Caco-2 (cell line): ENCODE data around the gene ADH6. TPM values are rescaled to one million over a fixed set of nuclear protein-coding genes. Genes with fewer than 3 reads are reported as not detected.
"Not testable (repeated sequence)": the region's sequence is repeated elsewhere in the genome, so short reads cannot be mapped to it uniquely, and the experiment has no call there.

ENCODE experiments used
- BruUV-seq: library from RNA; stranded (reverse); fragments of 400-500 nt; replicated peaks from 2 replicates; lab custom pipeline; 2021; lab: Mats Ljungman, UMichigan
- CTCF ChIA-PET: fragments of 300-600 bp; sonication (Branson Sonifier 250); formaldehyde crosslinking; loops from one replicate; lab custom pipeline; 2022; ENCODE audit warnings: antibody characterized with exemption; lab: Charles Lee
- POLR2A ChIA-PET: fragments of 300-600 bp; sonication (Branson Sonifier 250); formaldehyde crosslinking; loops from one replicate; lab custom pipeline; 2022; ENCODE audit warnings: antibody characterized with exemption; lab: Charles Lee
- DNase-seq, 2 experiments: peaks; one replicate each; pipeline versions ENCODE4 v3.0.0 to v3.0.0-alpha.2; 2020 to 2022
- H3K27me3 ChIP-seq: replicated peaks from 2 replicates; pipeline ENCODE4 v1.6.0; 2011; ENCODE audit warnings: low read length; ENCODE audit not compliant: control insufficient read depth, insufficient read depth
- H3K36me3 ChIP-seq: 2 replicates; pipeline ENCODE4 v1.5.1; 2011; ENCODE audit warnings: low read length; ENCODE audit not compliant: control insufficient read depth, insufficient read depth
- H3K4me1 ChIP-seq: fragments of 250-450 bp; sonication (Bioruptor Pico); 2 replicates; pipeline ENCODE4 v1.5.1; 2020; ENCODE audit warnings: mild to moderate bottlenecking
- H3K4me3 ChIP-seq: 2 replicates; pipeline ENCODE4 v1.5.1; 2011; ENCODE audit warnings: low read depth, mild to moderate bottlenecking, control low read depth, low read length
- H3K9me3 ChIP-seq: fragments of 250-450 bp; sonication (Bioruptor Pico); 2 replicates; pipeline ENCODE4 v1.5.1; 2020; ENCODE audit warnings: mild to moderate bottlenecking, moderate library complexity
- H3K27ac Mint-ChIP-seq: one replicate; pipeline ENCODE4 v1.8.0; 2022; ENCODE audit warnings: mixed read lengths; ENCODE audit not compliant: unreplicated experiment
- H3K27me3 Mint-ChIP-seq: one replicate; pipeline ENCODE4 v1.8.0; 2022; ENCODE audit warnings: mixed read lengths; ENCODE audit not compliant: insufficient read depth, unreplicated experiment
- H3K36me3 Mint-ChIP-seq: one replicate; pipeline ENCODE4 v1.8.0; 2022; ENCODE audit warnings: mild to moderate bottlenecking, mixed read lengths; ENCODE audit not compliant: insufficient read depth, unreplicated experiment
- H3K4me1 Mint-ChIP-seq: one replicate; pipeline ENCODE4 v1.8.0; 2022; ENCODE audit warnings: low read depth, mixed read lengths; ENCODE audit not compliant: unreplicated experiment
- H3K4me3 Mint-ChIP-seq: one replicate; pipeline ENCODE4 v1.8.0; 2022; ENCODE audit warnings: mild to moderate bottlenecking, moderate library complexity, mixed read lengths; ENCODE audit not compliant: unreplicated experiment
- H3K9me3 Mint-ChIP-seq: one replicate; pipeline ENCODE4 v1.8.0; 2022; ENCODE audit warnings: mixed read lengths; ENCODE audit not compliant: unreplicated experiment
- intact Hi-C: fragments of 100-400 bp; cut with micrococcal nuclease; formaldehyde crosslinking; loops from one replicate; pipeline ENCODE4 v1.10.0; 2022; ENCODE audit not compliant: unreplicated experiment
- total RNA-seq: library from RNA; stranded (reverse); gene quantifications from 2 replicates; pipeline ENCODE4 v1.2.3, GENCODE V29; 2022
- TF ChIP-seq, protein P1 (sequence below), 2 experiments: fragments of 200-600 bp in 1 of 2; IDR thresholded peaks; 1 replicate in 1 of 2; 2 replicates in 1 of 2; pipeline versions ENCODE4 v1.5.1 to v1.8.0; 2011 to 2022; ENCODE audit warnings: antibody characterized with exemption in 1 of 2, control low read depth in 1 of 2, inconsistent platforms in 1 of 2, low read depth in 1 of 2, low read length in 1 of 2, mild to moderate bottlenecking in 1 of 2, moderate library complexity in 1 of 2; ENCODE audit not compliant: insufficient read depth in 1 of 2, severe bottlenecking in 1 of 2, unreplicated experiment in 1 of 2

The ADH6 gene
- total RNA-seq, 1 experiment from 2014 or later = 9.1 TPM

DNA sequence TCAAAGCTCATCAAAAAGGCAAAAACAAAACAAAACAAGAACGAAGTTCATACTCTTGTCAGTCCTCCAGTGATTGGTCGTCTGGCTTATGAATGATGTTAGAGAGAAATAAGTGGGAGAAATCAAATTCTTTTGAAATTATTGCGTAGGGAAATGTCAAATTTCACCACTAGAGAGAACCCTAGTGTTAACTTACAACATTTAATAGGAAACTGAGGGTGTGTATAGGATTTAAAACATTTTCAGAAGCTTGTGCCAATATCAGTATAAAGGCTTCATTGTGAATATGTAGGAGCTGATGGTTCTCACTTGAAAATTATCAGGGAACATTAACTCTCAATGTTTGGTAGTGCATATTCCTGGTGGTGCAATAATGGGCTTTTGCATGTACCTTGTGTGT, 17.4 kb downstream of the ADH6 start:
- H3K4me1 Mint-ChIP-seq = peaks cover 12% of the 10 kb centered on the region
- TF ChIP-seq, protein P1, sequence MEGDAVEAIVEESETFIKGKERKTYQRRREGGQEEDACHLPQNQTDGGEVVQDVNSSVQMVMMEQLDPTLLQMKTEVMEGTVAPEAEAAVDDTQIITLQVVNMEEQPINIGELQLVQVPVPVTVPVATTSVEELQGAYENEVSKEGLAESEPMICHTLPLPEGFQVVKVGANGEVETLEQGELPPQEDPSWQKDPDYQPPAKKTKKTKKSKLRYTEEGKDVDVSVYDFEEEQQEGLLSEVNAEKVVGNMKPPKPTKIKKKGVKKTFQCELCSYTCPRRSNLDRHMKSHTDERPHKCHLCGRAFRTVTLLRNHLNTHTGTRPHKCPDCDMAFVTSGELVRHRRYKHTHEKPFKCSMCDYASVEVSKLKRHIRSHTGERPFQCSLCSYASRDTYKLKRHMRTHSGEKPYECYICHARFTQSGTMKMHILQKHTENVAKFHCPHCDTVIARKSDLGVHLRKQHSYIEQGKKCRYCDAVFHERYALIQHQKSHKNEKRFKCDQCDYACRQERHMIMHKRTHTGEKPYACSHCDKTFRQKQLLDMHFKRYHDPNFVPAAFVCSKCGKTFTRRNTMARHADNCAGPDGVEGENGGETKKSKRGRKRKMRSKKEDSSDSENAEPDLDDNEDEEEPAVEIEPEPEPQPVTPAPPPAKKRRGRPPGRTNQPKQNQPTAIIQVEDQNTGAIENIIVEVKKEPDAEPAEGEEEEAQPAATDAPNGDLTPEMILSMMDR (IDR thresholded peaks at IDR 0.05; ENCODE audit: insufficient read depth in 1 of 2, low read depth in 1 of 2, low read length in 1 of 2, severe bottlenecking in 1 of 2, unreplicated experiment in 1 of 2) = no peak
- H3K9me3 Mint-ChIP-seq = peaks cover 28% of the 10 kb centered on the region
- Histone ChIP-seq H3K9me3 (peaks cover 5% of the 10 kb centered on the region; the same call in 1 of the 2 replicates), H3K4me1 (no peaks in the 10 kb centered on the region), H3K36me3 (no peaks in the 10 kb centered on the region), H3K27me3 (no peaks in the 10 kb centered on the region), H3K4me3 (no peak overlapping the region)
- POLR2A ChIA-PET = no interaction called here
- CTCF ChIA-PET = no interaction called here
- H3K27ac Mint-ChIP-seq = no peak overlapping the region
- H3K36me3 Mint-ChIP-seq = peaks cover 4% of the 10 kb centered on the region
- no peak for DNase-seq
- no peaks in the 10 kb centered on the region for H3K27me3 Mint-ChIP-seq
- intact Hi-C loops = loop anchor here (2.0 kb wide), 1 partner anchor 203 kb away; no protein-coding TSS in a partner anchor
- no TSS peak for BruUV-seq
- no peak overlapping the region for H3K4me3 Mint-ChIP-seq

DNA sequence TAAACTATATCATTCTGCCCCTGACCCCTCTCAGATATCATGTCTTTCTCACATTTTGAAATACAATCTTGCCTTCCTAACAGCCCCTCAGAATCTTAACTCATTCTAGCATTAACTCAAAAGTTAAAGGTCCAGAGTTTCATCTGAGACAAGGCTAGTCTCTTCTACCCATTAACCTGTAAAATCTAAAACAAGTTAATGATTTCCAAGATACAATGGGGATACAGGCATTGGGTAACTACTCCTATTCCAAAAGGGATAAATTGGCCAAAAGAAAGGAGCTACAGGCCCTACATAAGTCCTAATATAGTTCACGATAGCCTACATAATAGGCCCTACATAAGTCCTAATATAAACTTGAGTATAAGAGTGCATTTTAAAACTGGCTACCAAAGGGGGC, 18.9 kb downstream of the ADH6 start:
- peaks cover 28% of the 10 kb centered on the region for H3K9me3 Mint-ChIP-seq
- no peaks in the 10 kb centered on the region for H3K4me1 ChIP-seq
- BruUV-seq = no TSS peak
- H3K4me3 Mint-ChIP-seq = no peak overlapping the region
- H3K27me3 ChIP-seq = no peaks in the 10 kb centered on the region
- H3K4me3 ChIP-seq = no peak overlapping the region
- peaks cover 4% of the 10 kb centered on the region for H3K36me3 Mint-ChIP-seq
- H3K9me3 ChIP-seq = peaks cover 5% of the 10 kb centered on the region; the same call in 1 of the 2 replicates
- CTCF ChIA-PET = no interaction called here
- POLR2A ChIA-PET = no interaction called here
- no peaks in the 10 kb centered on the region for H3K36me3 ChIP-seq
- H3K27ac Mint-ChIP-seq = no peak overlapping the region
- peaks cover 8% of the 10 kb centered on the region for H3K4me1 Mint-ChIP-seq
- no peaks in the 10 kb centered on the region for H3K27me3 Mint-ChIP-seq
- intact Hi-C loops = loop anchor here (2.0 kb wide), 1 partner anchor 205 kb away; no protein-coding TSS in a partner anchor
- TF ChIP-seq, protein P1 (IDR thresholded peaks at IDR 0.05; ENCODE audit: insufficient read depth in 1 of 2, low read depth in 1 of 2, low read length in 1 of 2, severe bottlenecking in 1 of 2, unreplicated experiment in 1 of 2) = no peak
- no peak for DNase-seq

DNA sequence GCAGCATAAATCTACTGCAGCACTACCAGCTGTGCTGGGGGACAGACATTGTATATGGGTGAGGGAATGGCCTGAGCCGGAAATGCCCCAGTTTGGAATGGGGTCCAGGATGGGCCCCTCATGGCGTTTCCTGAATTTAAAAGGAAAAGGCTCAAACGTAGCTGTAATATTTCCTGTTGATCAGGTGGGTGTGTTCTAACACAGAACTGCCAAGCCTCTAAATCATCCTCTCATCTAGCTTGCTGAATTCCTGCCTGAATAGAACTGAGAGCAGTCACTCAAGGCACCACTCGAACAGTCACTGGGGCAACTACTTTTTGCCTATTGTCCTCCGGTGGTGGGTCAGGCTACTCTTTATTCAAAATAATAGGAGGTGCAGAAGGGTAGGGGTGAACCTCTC, 28.7 kb downstream of the ADH6 start:
- ChIA-PET POLR2A (no interaction called here), CTCF (no interaction called here)
- BruUV-seq = no TSS peak

DNA sequence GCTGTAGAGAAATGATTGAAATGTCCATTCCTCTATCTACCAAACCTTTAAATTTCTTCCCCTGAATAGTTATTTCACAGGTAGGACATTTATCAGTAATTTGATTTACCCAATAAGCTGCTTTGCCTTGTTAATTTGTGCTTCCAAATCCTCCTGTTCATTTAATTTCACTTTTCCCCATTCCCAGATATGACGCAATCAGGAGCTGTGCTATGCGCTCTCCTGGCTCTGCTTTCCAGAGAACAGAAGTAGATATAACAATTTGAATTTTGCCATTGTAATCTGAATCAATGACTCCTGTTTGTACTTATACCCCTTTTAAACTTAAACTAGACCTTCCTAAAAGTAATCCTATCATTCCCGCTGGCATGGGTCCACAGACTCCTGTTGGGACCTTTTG, 29.1 kb downstream of the ADH6 start:
- H3K9me3 ChIP-seq, H3K4me3 Mint-ChIP-seq, H3K36me3 Mint-ChIP-seq, H3K27me3 ChIP-seq, BruUV-seq, DNase-seq, H3K27me3 Mint-ChIP-seq, H3K36me3 ChIP-seq, CTCF ChIA-PET, H3K4me1 Mint-ChIP-seq, POLR2A ChIA-PET, H3K27ac Mint-ChIP-seq, H3K4me3 ChIP-seq, H3K4me1 ChIP-seq: not testable (repeated sequence)
- intact Hi-C loops = loop anchor here (1.0 kb wide), 1 partner anchor 33 kb away; no protein-coding TSS in a partner anchor
- H3K9me3 Mint-ChIP-seq = peaks cover 39% of the 10 kb centered on the region

More for the DNA sequence above, 28.7 kb downstream of the ADH6 start:
- intact Hi-C loops = no loop called here
- H3K4me3 ChIP-seq = no peak overlapping the region
- no peaks in the 10 kb centered on the region for H3K27me3 ChIP-seq
- H3K27me3 Mint-ChIP-seq = no peaks in the 10 kb centered on the region
- no peak overlapping the region for H3K27ac Mint-ChIP-seq
- no peaks in the 10 kb centered on the region for H3K36me3 ChIP-seq
- H3K36me3 Mint-ChIP-seq = no peaks in the 10 kb centered on the region
- H3K4me1 Mint-ChIP-seq = peaks cover 7% of the 10 kb centered on the region
- no peak overlapping the region for H3K4me3 Mint-ChIP-seq
- no peak for DNase-seq
- H3K9me3 Mint-ChIP-seq = peaks cover 35% of the 10 kb centered on the region
- TF ChIP-seq, protein P1 (IDR thresholded peaks at IDR 0.05; ENCODE audit: insufficient read depth in 1 of 2, low read depth in 1 of 2, low read length in 1 of 2, severe bottlenecking in 1 of 2, unreplicated experiment in 1 of 2) = no peak
- peaks cover 7% of the 10 kb centered on the region; the same call in 1 of the 2 replicates for H3K4me1 ChIP-seq
- 0 out of 2 replicates have a peak, but pooled peaks cover 3% of the 10 kb centered on the region for H3K9me3 ChIP-seq
